Lower leg skin (tissue), 3 donors: ENCODE results near the gene KCNG4.

Experiments used
- POLR2A ChIP-seq, 2 donors: fragments of 450-650 bp; IDR thresholded peaks; one replicate each; pipeline ENCODE4 v1.6.1; 2016 to 2017; ENCODE audit warnings: antibody characterized with exemption in 2 of 2, mild to moderate bottlenecking in 1 of 2, moderate library complexity in 1 of 2
- TF ChIP-seq, protein P1 (sequence below), 3 donors: fragments of 450-650 bp; IDR thresholded peaks; one replicate each; pipeline ENCODE4 v1.5.1; 2016; ENCODE audit warnings: antibody characterized with exemption in 3 of 3, mild to moderate bottlenecking in 3 of 3, moderate library complexity in 2 of 3

DNA sequence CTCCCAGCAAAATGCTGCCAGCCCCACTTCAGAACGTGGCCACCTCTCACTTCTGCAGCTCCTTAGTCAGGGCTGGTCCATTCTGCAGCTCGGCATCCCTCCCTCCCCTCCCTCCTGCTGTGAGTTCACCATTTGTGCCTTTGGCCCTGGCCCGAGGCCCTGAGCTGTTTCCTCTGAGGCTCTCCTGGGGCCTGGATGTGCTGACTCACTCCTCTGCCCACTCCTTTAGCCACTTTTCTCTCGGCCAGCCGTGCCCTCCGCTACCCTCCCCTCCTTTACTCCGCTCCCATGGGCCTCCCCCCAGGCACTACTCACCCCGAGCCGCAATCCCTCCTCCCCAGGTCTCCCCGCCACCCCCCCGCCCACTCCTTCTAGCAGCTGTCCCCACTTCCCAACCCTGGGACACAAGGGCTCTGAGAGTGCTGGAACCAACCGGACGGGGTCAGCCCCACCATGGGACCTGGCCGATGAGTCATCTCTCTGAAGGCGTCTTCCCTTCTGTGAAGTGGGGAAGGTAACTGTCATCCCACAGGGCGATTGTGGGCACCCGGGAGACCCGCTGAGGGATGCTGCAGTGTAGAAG lies 11.5 kb downstream of the KCNG4 start:
- TF ChIP-seq POLR2A (IDR thresholded peaks at IDR 0.05) = no peak
- TF ChIP-seq, protein P1, sequence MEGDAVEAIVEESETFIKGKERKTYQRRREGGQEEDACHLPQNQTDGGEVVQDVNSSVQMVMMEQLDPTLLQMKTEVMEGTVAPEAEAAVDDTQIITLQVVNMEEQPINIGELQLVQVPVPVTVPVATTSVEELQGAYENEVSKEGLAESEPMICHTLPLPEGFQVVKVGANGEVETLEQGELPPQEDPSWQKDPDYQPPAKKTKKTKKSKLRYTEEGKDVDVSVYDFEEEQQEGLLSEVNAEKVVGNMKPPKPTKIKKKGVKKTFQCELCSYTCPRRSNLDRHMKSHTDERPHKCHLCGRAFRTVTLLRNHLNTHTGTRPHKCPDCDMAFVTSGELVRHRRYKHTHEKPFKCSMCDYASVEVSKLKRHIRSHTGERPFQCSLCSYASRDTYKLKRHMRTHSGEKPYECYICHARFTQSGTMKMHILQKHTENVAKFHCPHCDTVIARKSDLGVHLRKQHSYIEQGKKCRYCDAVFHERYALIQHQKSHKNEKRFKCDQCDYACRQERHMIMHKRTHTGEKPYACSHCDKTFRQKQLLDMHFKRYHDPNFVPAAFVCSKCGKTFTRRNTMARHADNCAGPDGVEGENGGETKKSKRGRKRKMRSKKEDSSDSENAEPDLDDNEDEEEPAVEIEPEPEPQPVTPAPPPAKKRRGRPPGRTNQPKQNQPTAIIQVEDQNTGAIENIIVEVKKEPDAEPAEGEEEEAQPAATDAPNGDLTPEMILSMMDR (IDR thresholded peaks at IDR 0.05) = no peak
